Psoas muscle (tissue), 8 donors: Measurements from ENCODE around the gene APEH. TPM values are rescaled to one million over a fixed set of nuclear protein-coding genes. Genes with fewer than 3 reads are reported as not detected.

ENCODE experiments used
- ATAC-seq, 4 donors: fragments of 200-7000 bp; cut with Tn5 transposase; one replicate each; pipeline ENCODE4 v1.9.1; 2020; ENCODE audit warnings: moderate library complexity in 3 of 4, mild to moderate bottlenecking in 2 of 4
- DNase-seq, 2 donors: peaks; one replicate each; pipeline ENCODE4 v3.0.0-alpha.2; 2020
- H3K27ac ChIP-seq: fragments of 200-600 bp; one replicate; pipeline ENCODE4 v1.8.0; 2022
- H3K27me3 ChIP-seq, 3 donors: fragments of 200-600 bp in 1 of 3; one replicate each; pipeline versions ENCODE4 v1.6.1 to v1.8.0; 2013 to 2022; ENCODE audit warnings: low read length in 2 of 3, mild to moderate bottlenecking in 2 of 3, moderate library complexity in 1 of 3; ENCODE audit not compliant: insufficient read depth in 3 of 3
- H3K36me3 ChIP-seq, 2 donors: fragments of 200-600 bp in 1 of 2; one replicate each; pipeline versions ENCODE4 v1.6.1 to v1.8.0; 2013 to 2022; ENCODE audit warnings: low read depth in 1 of 2, mild to moderate bottlenecking in 1 of 2, moderate library complexity in 1 of 2; ENCODE audit not compliant: insufficient read depth in 1 of 2
- H3K4me1 ChIP-seq: fragments of 200-600 bp; one replicate; pipeline ENCODE4 v1.8.0; 2022
- H3K4me3 ChIP-seq: fragments of 200-600 bp; one replicate; pipeline ENCODE4 v1.8.0; 2022; ENCODE audit warnings: mild to moderate bottlenecking
- H3K9me3 ChIP-seq: fragments of 200-600 bp; one replicate; pipeline ENCODE4 v1.8.0; 2022
- CTCF ChIP-seq: fragments of 200-600 bp; IDR thresholded peaks from one replicate; pipeline ENCODE4 v1.8.0; 2022; ENCODE audit warnings: antibody characterized with exemption
- WGBS, 3 donors: extraction: QIAGEN DNeasy Blood & Tissue Kit; methylation state at CpG; one replicate each; pipeline versions ENCODE4 v1.1.6 to v1.1.7; 2013; 5-methylcytosine and 5-hydroxymethylcytosine counted together
- intact Hi-C, 2 donors: fragments of 100-400 bp; cut with DNase I; formaldehyde crosslinking; loops; one replicate each; pipeline versions ENCODE4 v1.11.0 to v1.14.2; 2022
- polyA plus RNA-seq, 3 donors: library from polyadenylated mRNA; stranded (reverse); fragments of 200-250 nt; gene quantifications; one replicate each; pipeline ENCODE4 v1.2.3, GENCODE V29; 2013
- total RNA-seq, 4 donors: library from RNA; stranded (reverse); fragmentation: NEBNext Ultra II Directional in 2 of 4; extraction: Animal tissue kit (Norgen Biotek cat#: 25700) in 2 of 4; gene quantifications; one replicate each; pipeline versions ENCODE4 v1.2.1 to v1.2.4, GENCODE V29; 2021 to 2023
- donor health status: healthy with polysubstance abuse.
- donor health status: DM: no; HTN: no; CAD: no; lungs with moderate emphysema.
- donor health status: Bipolar disorder and iron deficiency.
- donor health status: healthy.
- donor health status: DM: yes; HTN: yes; CAD: no.
- donor health status: DM: no; HTN: no; CAD: no.
- donor health status: DM: no; HTN: no; CAD: no.
- donor health status: DM: yes; HTN: yes; CAD: no.

APEH gene
- total and polyA plus RNA-seq, 7 donors, result 70.8 to 189 (median 115) TPM

- DNase-seq, result peak; percentile 3 to 45
- intact Hi-C loops, result no loop called here
These were observed 21.8 kb upstream of the APEH start for GRCh38 chr3:49652218-49652902.

GRCh38 chr3:49652903-49653415 is 21.2 kb upstream of the APEH start:
- no peaks in the 10 kb centered on the region for H3K9me3 ChIP-seq
- no peak overlapping the region for H3K4me3 ChIP-seq
- peaks cover 14% of the 10 kb centered on the region for H3K4me1 ChIP-seq
- no peak overlapping the region for H3K27ac ChIP-seq
- intact Hi-C loops, result no loop called here
- TF ChIP-seq CTCF, result no peak
- no peaks in the 10 kb centered on the region for H3K27me3 ChIP-seq
- DNase-seq (peak in 1 of 2 donors; percentile 39), ATAC-seq (no peak)
- WGBS, 3 donors, result 83 to 91% (median 85%) methylated on average over 20 to 21 of the region's 21 CpGs
- no peaks in the 10 kb centered on the region for H3K36me3 ChIP-seq

More at GRCh38 chr3:49652218-49652902, 21.8 kb upstream of the APEH start:
- Histone ChIP-seq H3K9me3 (no peaks in the 10 kb centered on the region), H3K27ac (no peak overlapping the region), H3K27me3 (no peaks in the 10 kb centered on the region), H3K4me3 (no peak overlapping the region), H3K4me1 (peaks cover 20% of the 10 kb centered on the region), H3K36me3 (no peaks in the 10 kb centered on the region)
- WGBS, 3 donors, result 88 to 90% (median 89%) methylated on average over 35 to 36 of the region's 36 CpGs
- ATAC-seq, result no peak
- TF ChIP-seq CTCF, result no peak

GRCh38 chr3:49653621-49654020 is 20.5 kb upstream of the APEH start:
- no peak for TF ChIP-seq CTCF
- Histone ChIP-seq H3K36me3 (no peaks in the 10 kb centered on the region), H3K27me3 (no peaks in the 10 kb centered on the region), H3K9me3 (no peaks in the 10 kb centered on the region), H3K4me3 (no peak overlapping the region), H3K4me1 (peaks cover 7% of the 10 kb centered on the region), H3K27ac (no peak overlapping the region)
- intact Hi-C loops, result no loop called here
- ATAC-seq, result no peak
- DNase-seq, result peak in 1 of 2 donors; percentile 36
- 52 to 75% (median 64%) methylated on average over 8 of the region's 8 CpGs for WGBS, 3 donors

GRCh38 chr3:49654176-49654825 is 19.9 kb upstream of the APEH start:
- ATAC-seq (no peak), DNase-seq (peak in 1 of 2 donors; percentile 44)
- Histone ChIP-seq H3K9me3 (no peaks in the 10 kb centered on the region), H3K36me3 (no peaks in the 10 kb centered on the region), H3K4me1 (peaks cover under 1% of the 10 kb centered on the region), H3K27me3 (no peaks in the 10 kb centered on the region), H3K27ac (no peak overlapping the region), H3K4me3 (no peak overlapping the region)
- no peak for TF ChIP-seq CTCF
- intact Hi-C loops, result no loop called here
- 90 to 93% (median 90%) methylated on average over 17 of the region's 17 CpGs for WGBS, 3 donors
